Coronary artery (tissue), 2 donors: ENCODE data around the gene YES1.

Experiments used
- DNase-seq: peaks from one replicate; pipeline ENCODE4 v3.0.0-alpha.2; 2017; ENCODE audit warnings: low spot score
- H3K27ac ChIP-seq, 2 donors: fragments of 200-600 bp; sonication (generic); one replicate each; pipeline ENCODE4 v1.5.1; 2016 to 2019
- H3K4me3 ChIP-seq: fragments of 200-600 bp; sonication (generic); 2 replicates; pipeline ENCODE4 v1.5.1; 2016; ENCODE audit warnings: mild to moderate bottlenecking, moderate library complexity
- CTCF ChIP-seq: fragments of 200-600 bp; sonication (generic); IDR thresholded peaks from one replicate; pipeline ENCODE4 v1.5.1; 2019; ENCODE audit warnings: antibody characterized with exemption

Gene YES1

GRCh38 chr18:679516-679915 is 132.5 kb downstream of the YES1 start:
- Histone ChIP-seq H3K27ac (no peak overlapping the region), H3K4me3 (no peak overlapping the region)
- no peak for TF ChIP-seq CTCF
- DNase-seq: no peak

- Histone ChIP-seq H3K27ac (no peak overlapping the region), H3K4me3 (no peak overlapping the region)
- DNase-seq: no peak
- TF ChIP-seq CTCF: no peak
Measured at GRCh38 chr18:678482-679182, 133.4 kb downstream of the YES1 start.

GRCh38 chr18:677951-678381 is 134.1 kb downstream of the YES1 start:
- Histone ChIP-seq H3K4me3 (no peak overlapping the region), H3K27ac (no peak overlapping the region)
- no peak for DNase-seq
- no peak for TF ChIP-seq CTCF

- no peak overlapping the region for H3K4me3 ChIP-seq
- no peak overlapping the region for H3K27ac ChIP-seq
- DNase-seq: no peak
- TF ChIP-seq CTCF: no peak
Measured at GRCh38 chr18:677145-677544, 134.9 kb downstream of the YES1 start.

- no peak for DNase-seq
- H3K4me3 ChIP-seq: no peak overlapping the region
- no peak overlapping the region for H3K27ac ChIP-seq
- TF ChIP-seq CTCF: no peak
Measured at GRCh38 chr18:676736-677135, 135.3 kb downstream of the YES1 start.

GRCh38 chr18:676069-676468 is 136.0 kb downstream of the YES1 start:
- Histone ChIP-seq H3K4me3 (no peak overlapping the region), H3K27ac (no peak overlapping the region)
- DNase-seq: no peak
- no peak for TF ChIP-seq CTCF

- no peak for TF ChIP-seq CTCF
- Histone ChIP-seq H3K4me3 (no peak overlapping the region), H3K27ac (no peak overlapping the region)
- no peak for DNase-seq
Measured at GRCh38 chr18:675307-675706, 136.7 kb downstream of the YES1 start.
